C1 segment of cervical spinal cord (tissue), 14 donors: ENCODE data around the gene NACA.
"Not testable (repeated sequence)": the region's sequence is repeated elsewhere in the genome, so short reads cannot be mapped to it uniquely, and the experiment has no call there.

ENCODE experiments used
- DNase-seq, 14 donors: peaks; one replicate each; lab custom pipeline; 2025; lab: John Stamatoyannopoulos, UW

Gene NACA

DNA sequence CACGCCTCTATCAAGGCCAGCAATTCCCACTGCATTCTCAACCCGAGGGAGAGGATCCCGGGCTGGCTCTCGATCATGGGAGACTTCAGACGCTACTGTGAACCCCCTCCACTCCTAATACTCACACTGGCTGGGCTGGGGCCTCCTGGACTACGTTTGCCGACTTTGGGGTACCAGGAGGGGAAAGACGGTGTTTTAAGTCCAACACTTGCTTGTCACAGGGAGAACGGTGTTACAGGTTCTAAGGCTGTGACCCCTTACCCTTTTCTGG lies 463 bp downstream of the NACA start:
- DNase-seq = peak in 1 of 14 donors; percentile 70

DNA sequence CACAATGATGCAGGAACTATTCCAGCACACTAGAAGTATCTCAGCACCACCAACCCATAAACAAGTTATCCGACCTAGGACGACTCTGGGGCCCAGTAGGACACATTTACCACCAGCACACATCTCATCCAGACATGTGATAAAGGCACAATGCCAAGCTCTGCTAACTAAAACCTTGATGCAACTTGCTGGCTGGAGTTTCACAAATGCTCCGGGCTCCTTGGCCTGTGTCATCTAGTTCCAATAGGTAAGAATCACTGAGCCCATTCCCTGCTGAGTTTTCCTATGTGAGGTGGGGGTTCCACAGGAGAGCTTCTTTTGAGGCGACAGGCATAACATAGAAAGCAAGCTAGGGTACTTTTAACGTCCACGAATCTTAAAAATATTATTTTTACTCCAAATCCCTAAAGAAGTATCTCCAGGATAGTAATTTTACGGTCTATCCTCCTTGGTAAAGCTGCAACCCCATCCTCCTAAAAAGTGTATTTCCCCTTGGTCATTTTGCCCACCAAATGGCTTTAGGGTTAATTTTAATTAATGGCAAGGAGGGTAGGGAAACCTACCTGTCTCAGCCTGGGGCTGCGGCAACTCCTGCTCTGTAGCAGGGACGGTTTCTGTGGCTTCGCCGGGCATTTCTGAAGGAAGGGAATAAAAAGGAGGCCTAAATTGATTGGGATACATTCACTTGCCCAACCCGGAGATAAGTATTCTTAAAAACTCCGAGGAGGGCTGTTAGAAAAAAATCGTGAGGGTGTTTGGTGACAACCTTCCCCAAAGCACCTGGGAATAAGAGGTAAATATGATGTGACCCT lies 1.0 kb downstream of the NACA start:
- DNase-seq = peak in 7 of 14 donors; percentile 5 to 45 (median 19)

DNA sequence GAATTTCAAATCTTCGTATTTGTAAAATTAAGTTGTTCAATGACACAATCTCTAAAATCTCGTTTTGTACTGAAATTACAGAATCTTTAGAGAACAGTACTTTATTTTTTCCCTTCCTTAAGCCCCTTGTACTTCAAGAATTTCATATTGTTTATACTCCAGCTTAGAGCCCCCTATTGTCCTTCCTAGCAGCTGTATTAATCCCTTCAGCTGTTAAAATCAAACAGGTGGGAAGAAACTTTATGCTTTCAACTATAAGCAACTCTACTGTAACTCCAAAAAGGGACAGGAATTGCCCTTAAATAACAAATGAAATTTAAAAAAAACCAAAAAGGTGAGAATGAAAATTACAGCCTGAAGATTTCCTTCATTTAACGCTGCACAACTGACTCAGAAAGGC lies 1.7 kb downstream of the NACA start:
- no peak for DNase-seq

DNA sequence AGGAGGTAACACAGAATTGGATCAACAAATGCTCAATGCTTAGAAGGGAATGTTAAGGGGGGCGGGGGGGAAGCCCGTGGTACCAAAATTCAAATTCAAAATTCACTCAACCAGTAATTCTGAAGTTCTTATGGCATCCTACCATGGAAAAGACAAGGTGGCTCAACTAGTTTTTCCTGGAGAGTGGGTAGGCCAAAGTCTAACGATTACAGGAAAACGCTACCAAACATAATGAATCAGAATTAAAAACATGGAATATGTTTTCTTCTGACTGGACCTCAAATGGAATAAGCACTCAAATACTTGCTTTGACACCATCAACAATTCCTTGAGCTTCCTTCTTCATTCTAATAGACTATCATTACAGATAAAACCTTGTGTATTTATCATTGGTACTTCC lies 2.3 kb downstream of the NACA start:
- DNase-seq = no peak

DNA sequence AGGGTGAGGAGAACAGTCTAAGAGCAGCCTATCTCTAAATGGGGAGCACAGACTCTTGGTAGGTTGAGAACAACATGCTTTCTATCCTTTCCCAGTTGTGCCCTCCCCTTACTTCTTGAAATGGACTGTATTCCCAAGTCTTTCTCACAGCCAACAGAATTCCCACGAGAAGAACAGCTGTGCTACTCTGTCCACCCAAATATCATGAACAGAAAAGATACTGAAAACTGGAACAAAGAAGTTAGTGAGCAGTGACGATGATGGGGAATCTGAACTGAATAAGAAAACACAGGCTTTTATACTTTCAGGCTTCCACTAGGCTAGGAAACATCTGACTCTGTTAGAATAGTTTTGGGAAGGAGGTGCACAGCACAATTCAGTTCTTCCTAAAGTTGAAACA lies 3.4 kb downstream of the NACA start:
- DNase-seq = no peak

DNA sequence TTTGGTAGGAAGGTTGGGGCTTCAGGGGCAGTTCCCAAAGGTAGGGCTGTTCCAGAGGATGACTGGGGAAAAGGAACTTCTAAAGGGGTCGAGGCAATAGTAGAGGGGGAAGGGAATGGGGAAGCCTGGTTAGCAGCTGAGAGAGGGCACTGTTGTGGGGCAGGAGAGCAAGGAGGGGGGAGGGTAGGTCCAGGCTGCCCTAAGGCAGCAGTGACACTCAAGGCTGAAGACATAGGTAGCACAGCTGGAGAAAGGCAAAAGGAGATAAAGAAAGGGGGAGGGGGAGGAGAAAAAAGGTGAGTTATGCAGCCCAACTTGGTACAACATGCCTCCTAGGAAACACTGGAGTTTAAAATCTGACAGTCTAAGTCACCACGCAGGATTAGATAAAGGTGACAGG lies 3.9 kb downstream of the NACA start:
- no peak for DNase-seq

DNA sequence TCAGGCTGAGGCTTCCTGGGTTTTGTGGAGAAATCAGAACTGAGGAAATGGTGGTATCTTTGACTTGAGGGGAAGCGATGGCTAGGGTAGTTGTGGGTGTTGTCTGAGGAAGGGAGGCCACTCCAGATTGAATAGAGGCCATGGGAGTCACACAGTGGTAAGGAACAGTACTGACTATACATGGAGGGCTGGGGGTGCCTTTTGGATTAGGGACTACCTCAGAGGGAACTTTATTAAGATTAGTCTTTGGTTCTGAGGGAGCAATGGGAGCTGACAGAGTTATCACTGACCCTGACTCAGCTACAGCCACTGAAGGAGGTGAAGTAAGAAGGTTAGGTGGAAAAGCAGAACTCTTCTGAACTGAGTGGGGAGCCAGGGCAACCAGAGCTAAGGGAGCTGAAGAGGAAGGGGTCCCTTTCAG lies 4.4 kb downstream of the NACA start:
- DNase-seq = no peak

DNA sequence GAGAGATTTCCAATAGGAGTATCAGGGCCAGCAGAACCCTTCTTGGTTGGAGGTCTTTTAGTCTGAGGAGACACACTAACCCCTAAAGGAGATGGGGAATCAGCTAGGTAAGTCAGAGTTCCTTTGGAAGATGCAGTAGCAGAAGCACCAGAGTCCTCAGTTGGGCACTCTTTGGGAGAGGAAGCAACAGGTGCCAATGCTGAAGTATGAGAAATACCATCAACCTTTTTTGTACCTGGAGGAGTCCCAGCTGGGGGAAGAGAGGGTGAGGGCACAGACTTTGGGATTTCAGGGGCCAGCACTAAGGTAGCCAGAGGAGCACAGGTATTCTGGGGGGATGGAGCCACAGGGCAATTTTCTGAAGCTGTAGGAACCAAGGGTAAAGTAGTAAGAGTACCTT lies 6.0 kb downstream of the NACA start:
- no peak for DNase-seq

DNA sequence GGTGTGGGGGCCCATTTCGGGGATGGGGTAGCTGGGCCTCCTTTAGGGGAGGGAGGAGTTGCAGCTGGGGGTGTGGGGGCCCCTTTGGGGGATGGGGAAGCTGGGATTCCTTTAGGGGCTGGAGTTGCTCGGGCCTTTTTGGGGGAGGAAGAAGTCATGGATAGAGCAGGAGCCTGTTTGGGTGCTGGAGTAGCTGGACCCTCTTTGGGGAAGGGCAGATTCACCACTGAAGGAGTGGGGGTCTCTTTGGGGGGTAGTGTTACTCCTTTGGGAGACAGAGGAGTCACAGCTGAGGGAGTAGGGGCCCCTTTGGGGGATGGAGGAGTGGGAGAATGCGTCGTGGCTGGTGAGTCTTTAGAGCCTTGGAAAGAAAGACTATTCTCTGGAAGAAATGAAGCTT lies 6.5 kb downstream of the NACA start:
- no peak for DNase-seq

DNA sequence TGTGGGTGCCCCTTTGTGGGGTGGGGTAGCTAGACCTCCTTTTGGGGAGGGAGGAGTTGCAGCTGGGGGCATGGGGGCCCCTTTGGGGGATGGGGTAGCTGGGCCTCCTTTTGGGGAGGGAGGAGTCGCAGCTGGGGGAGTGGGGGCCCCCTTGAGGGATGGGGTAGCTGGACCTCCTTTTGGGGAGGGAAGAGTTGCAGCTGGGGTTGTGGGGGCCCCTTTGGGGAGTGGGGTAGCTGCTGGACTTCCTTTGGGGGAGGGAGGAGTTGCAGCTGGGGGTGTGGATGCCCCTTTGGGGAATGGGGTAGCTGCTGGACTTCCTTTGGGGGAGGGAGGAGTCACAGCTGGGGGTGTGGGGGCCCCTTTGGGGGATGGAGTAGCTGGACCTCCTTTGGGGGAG lies 7.0 kb downstream of the NACA start:
- no peak for DNase-seq

DNA sequence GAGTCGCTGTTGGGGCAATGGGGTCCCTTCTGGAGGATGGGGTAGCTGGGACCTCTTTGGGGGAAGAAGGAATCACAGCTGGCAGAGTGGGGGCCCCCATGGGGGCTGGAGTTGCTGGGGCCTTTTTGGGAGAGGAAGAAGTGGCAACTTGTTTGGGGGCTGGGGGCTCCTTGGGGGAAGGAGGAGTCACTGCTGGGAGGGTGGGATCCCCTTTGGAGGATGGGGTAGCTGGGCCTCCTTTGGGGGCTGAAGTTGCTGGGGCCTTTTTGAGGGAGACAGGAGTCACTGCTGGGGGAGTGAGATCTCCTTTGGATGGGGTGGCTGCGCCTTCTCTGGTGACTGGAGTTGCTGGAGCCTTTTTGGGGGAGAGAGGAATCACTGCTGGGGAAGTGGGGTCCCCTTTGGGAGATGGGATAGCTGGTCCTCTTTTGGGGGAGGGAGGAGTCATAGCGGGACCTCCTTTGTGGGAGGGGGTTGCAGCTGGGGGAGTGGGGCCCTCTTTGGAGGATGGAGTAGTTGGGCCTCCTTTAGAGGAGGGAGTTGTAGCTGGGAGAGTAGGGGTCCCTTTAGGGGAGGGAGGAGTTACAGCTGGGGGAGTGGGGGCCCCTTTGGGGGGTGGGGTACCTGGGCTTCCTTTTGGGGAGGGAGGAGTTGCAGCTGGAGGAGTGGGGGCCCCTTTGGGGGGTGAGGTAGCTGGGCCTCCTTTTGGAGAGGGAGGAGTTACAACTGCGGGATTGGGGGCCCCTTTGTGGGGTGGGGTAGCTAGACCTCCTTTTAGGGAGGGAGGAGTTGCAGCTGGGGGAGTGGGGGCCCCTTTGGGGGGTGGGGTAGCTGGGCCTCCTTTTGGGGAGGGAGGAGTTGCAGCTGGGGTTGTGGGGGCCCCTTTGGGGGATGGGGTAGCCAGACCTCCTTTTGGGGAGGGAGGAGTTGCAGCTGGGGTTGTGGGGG lies 7.9 kb downstream of the NACA start:
- no peak for DNase-seq

DNA sequence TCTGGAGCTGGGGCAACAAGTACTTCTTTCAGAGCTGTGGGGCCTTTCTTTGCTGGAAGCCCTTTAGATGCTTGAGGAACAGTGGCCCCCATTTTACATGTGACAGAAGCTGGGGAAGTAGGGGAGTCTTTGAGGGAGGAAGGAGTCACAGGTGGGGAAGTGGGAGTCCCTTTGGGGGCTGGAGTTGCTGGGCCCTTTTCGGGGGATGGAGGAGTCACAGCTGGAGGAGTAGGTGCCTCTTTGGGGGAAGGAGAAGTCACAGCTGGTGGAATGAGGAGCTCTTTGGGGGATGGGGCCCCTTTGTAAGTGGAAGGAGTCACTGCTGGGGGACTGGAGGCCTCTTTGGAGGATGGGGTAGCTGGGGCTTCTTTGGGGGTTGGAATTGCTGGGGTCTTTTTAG lies 8.6 kb downstream of the NACA start:
- no peak for DNase-seq

DNA sequence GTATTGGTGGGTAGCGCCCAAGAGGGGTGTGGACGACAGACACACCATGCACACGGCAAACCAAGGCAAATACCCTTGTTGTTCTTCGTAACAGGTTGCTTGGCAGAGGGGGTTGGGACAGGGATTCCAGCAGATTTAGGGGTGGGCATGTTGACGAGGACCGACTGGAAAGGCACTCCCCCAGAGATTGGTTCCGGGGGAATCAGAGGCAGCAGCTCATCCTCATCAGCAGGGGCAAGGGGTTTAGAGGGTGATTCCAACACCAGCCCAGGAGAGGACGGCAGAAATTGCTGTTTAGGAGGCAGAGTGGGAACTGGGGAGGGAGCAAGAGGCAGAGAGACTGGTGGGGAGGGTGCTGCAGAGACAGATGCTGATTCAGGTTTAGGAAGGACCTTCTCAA lies 9.3 kb downstream of the NACA start:
- DNase-seq = no peak

DNA sequence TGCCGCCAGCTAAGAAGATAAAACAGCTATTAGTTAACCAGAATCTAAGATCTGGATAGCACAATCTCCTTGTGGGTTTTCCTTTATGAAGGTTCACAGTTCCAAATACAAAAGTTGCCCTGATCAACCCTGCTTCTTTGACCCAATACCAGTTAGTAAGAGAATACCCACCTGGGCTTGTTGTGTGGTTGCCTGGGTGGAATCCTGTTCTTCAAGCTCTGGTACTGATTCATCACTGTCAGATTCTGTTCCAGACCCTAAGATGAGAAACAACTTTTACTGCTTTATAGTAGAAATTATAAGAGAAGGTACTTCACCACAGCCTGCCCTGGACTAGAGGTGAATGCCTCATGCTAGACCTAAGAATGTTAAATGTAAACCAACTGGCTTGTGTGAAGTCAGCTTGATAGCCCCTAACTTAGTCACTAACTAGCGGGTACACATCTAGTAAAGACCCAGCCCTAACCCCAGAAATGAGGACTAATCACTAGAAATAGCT lies 10.6 kb downstream of the NACA start:
- DNase-seq = no peak

DNA sequence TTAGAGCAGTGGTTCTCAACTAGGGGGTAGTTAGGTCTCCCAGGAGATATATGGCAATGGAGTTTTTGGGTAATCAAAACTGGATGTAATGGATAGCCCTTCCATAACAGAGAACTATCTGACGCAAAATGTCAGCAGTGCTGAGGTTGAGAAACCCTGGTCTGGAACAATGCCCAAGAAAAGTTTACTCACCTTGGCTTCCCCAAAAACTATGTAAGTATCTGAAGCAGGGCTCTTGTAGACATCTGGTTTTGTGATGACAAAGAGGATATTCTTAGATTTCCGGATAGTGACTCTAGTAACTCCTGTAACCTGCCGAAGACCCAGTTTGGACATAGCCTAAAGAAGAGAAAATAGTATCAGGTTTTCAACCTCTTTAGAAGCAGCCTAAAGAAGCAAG lies 11.8 kb downstream of the NACA start:
- DNase-seq = no peak

DNA sequence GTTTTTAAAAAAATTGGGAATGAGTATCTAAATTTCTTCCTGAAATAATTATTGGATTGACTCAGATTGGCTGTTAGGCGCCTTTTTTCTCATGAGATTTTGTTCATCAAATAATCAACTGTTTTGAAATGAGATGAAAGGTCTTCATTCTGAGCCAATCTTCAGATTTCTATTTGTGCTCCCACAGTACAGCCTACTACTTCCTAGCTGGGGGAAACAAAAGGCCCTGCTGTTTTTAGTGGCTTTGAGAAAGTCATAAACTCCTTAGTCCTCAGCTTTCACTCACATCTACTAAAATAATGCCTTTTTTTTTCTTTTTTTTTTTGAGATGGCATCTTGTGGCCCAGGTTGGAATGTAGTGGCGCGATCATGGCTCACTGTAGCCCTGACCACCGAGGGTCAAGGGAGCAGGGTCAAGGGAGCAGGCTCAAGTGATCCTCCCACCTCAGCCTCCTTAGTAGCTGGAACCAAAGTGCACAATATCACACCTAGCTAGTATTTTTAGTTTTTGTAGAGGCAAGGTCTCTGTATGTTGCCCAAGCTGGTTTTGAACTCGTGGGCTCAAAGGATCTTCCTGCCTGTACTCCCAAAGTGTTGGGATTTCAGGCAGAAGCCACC lies 15.2 kb downstream of the NACA start:
- DNase-seq = no peak

DNA sequence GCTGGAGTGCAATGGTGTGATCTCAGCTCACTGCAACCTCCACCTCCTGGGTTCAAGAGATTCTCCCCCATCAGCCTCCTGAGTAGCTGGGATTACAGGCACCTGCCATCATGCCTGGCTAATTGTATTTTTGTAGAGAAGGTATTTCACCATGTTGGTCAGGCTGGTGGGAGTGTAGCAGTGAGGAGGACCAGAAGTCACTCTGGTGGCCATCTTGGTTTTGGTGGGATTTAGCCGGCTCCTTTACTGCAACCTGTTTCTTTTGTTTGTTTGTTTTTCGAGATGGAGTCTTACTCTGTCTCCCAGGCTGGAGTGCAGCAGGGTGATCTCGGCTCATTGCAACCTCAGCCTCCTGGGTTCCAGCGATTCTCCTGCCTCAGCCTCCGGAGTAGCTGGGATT lies 20.6 kb downstream of the NACA start:
- DNase-seq = not testable (repeated sequence)

DNA sequence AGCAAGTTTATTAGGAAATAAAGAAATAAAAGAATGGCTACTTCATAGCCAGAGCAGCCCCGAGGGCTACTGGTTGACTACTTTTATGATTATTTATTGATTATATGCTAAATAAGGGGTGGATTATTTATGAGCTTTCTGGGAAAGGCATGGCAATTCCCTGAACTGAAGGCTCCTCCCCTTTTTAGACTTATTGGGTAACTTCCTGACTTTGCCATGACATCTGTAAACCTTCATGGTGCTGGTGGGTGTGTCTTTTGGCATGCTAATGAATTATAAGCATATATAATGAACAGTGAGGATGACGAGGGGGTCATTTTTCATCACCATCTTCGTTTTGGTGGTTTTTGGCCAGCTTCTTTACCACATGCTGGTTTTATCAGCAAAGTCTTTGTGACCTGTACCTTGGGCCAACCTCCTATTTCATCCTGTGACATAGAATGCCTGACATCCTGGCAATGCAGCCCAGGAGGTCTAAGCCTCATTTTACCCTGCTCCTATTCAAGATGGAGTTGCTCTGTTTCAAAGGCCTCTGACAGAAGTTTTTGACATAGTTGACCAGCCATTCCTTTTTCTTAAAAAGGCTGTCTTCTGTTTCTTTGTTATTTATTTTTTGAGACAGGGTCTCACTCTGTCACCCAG lies 26.0 kb downstream of the NACA start:
- DNase-seq = no peak

DNA sequence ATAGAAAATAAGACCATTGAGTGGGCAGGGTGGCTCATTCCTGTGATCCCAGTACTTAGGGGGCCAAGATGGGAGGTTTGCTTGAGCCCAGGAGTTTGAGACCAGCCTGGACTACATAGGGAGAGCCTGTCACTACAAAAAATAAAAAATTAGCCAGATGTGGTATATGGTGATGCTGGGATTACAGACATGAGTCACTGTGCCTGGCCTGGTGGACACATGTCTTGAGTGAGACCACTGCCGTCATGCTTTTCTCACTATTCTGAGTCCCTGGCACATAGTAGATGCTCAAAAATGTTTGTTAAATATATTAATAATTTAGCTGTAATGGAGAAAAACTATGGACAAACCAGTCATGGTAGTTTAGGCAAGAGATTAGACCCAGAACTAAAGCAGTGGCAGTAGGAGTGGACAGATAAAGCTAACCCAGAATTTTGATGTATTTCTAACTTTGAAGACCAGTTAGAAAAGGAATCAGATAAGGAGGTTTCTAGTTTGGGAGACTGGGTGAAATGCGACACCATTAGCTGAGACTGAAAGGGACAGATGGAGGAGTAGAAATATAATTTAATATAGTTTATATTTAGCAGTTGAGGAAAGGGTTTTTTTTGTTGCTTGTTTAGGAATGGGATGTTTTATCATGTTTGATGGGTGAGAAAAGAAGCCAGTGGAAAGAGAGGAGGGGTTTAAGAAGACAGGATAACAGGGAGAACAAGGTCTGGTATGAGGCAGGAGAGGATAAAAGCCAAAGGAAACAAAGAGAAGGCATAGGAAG lies 29.6 kb downstream of the NACA start:
- no peak for DNase-seq

DNA sequence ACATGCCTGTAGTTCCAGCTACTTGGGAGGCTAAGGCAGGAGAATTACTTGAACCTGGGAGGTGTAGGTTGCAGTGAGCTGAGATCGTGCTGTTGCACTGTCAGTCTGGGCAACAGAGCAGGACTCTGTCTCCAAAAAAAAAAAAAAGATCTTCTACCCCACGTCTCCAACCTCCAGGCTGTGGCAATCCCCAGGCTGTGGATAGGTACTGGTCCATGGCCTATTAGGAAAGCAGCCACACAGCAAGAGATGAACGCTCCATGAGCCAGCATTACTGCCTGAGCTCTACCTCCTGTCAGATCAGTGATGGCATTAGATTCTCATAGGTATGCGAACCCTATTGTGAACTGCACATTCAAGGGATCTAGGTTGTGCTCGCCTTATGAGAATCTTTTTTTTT lies 30.9 kb downstream of the NACA start:
- no peak for DNase-seq

DNA sequence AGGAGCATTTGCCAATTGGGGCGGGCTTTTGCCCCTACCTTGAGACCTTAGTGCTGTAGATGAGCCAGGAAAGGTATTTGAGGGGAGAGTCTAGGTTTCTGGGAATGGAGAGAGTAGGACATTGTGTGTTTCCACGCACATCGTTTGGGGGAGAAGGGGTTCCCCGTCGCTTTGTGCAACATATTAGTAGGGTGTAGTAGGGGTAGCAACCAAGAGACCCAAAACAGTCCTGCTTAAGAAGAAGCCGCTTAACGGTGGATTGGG lies 36.3 kb downstream of the NACA start:
- DNase-seq = peak in 4 of 14 donors; percentile 36 to 68 (median 47)
